GM03348 (cell line): ENCODE measurements around the gene ECI1.

Source experiments
- DNase-seq: peaks from one replicate; pipeline ENCODE4 v3.0.0; 2012; ENCODE audit warnings: low spot score

The ECI1 gene

DNA sequence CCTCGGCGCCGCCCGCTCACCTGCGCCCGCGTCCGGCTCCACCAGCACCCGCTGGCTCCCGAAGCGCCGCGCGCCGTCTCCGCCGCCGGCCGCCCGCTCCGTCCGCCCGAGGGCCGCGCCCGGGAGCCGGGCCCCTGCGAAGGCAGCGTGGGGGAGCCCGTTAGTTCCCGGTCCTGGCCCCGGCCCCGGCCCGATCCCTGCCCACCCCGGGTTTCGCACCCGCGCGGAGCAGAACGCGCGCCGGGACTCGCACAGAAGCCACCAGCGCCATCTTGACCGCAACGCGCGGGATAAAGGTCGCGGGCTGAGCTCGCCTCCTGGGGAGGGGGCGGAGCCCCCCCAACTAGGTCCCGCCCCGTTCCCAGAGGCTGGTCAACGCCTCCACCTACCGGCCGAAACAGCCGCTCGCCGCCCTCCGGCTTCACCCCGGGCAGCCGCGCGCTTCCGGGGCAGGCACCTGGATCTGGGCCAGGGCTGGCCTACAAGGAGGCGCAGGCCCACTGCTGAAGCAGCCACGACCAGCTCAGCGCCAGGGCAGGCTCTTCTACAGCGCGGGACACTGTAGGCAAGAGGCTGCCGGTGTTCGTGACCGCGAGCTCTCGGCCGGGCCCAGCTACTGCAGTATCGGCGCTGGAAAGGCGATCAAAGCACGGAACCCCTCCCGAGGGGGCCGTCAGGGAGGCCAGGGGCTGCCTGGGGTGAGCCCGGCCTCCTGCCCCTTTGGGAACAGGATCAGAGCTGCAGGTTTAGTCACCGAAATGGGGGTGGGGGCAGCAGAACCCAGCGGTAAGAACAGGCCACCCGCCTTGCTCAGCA lies at the start of gene ECI1:
Gene ECI1 (minus strand): TSS at position 292 of the 816 bp plus-strand sequence. CDS start 21 bp downstream, at position 271.
- peak; percentile 100 for DNase-seq

DNA sequence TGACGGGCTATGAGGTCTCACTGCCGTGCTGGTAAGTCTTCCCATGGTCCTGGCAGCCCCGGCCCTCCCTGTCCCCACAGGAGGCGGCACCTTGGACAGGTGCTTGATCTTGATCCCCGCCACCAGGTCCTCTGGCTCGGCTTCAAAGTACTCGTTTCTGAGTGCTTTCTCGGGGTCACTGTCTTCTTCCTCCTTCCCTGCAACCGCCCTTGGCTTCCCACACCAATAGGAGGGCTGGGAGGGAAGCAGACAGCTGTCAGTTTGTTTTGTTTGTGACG lies 48.5 kb upstream of the ECI1 start:
- no peak for DNase-seq

DNA sequence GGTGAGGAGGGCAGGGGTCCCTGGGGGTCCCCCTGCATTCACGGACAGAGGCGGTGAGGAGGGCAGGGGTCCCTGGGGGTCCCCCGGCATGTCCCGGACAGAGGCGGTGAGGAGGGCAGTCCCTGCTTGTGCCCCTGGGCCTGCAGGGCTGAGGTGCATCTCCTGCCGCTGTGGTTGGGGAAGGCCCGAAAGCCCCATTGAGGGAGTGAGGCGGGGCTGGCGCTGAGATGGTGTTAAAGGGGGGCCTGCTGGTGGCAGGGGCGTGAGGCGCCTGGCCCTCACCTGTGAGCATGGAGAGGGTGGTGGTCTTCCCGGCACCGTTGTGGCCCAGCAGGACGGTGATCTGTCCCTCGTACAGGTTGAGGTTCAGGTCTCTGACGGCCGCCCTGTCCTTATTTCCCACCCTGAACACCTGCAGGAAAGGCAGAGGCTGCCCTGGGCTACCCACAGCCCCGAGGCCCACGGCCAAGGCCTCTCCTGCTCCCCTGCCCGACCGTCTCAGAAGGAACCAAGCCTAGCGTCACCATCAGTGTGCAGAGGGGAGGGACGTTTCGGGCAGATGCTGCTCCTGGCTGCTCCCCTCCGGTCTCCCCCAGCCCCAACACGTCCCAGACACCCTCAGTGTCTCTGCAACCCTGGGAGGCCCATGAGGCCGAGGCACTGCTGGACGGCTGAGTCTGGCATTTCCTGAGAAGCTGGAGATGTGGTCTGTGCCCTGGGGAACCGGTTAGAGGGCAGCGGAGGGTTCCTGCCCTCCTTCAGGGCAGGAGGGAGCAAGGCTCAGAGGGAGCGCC lies 47.9 kb upstream of the ECI1 start:
- DNase-seq: no peak

- DNase-seq: no peak
Measured at GRCh38 chr16:2298621-2299020, 47.2 kb upstream of the ECI1 start.

DNA sequence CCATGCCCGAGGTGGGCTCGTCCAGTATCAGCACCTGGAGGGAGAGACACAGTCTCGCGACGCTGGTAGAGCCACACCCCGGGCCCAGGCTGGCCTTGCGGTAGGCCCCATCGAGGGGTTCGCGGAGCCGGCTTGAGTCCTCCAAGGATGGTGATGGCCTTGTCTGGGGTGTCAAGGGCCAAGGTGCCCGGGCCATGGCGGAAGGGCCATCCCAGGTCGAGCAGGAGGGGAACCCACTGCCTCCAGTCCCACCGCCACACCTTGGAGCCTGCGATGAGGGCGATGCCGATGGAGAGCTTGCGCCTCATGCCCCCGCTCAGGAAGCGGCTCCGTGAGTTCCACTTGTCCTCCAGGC lies 46.1 kb upstream of the ECI1 start:
- no peak for DNase-seq

GRCh38 chr16:2296661-2297505 lies 45.5 kb upstream of the ECI1 start:
- DNase-seq: peak; percentile 81

DNA sequence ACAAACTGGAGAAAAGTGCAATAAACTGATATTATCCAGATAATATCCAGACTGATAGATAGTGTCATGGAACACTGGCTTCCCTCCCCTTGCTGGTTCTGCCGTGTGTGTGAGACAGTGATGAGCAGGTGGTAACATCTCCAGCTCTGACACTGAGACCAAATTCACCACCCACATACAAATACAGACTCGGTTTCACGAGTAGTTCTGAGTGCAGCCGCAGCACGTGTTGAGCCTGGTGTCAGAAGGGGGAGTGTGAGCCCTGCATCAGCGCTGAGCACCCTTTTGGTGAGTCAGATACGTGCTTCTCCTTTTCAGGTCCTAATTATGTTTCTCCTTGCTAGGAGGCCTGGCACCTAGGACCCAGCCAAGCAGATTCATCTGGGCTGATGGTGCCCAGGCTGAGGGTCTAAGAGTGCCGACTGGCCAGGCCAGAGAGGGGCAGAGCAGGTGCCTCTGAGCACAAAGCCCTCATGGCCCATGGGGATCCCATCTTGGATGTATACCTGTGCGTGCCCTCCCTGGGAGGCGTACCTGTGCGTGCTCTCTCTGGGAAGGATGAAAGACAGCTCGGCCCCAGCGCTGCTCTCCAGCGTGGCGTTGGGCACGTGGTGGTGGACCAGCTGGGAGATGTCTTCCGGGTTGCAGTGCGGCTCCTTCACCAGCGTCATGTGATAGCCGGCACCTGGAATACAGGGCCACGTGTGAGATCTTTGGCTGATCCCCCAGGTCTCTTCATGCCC lies 43.8 kb upstream of the ECI1 start:
- no peak for DNase-seq

DNA sequence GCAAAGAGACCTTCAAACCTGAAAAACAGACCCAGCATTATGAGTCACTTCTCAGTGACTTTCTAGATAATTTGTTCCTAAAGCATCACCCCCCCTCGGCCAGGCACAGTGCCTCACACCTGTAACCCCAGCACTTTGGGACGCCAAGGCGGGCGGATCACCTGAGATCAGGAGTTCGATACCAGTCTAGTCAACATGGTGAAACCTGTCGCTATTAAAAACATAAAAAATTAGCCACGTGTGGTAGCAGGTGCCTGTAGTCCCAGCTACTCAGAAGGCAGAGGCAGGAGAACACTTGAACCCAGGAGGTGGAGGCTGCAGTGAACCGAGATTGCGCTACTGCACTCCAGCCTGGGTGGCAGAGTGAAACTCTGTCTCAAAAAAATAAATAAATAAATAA lies 40.8 kb upstream of the ECI1 start:
- no peak for DNase-seq

- DNase-seq: no peak
Measured at GRCh38 chr16:2289282-2289681, 37.9 kb upstream of the ECI1 start.

GRCh38 chr16:2288726-2289125 lies 37.3 kb upstream of the ECI1 start:
- DNase-seq: no peak

DNA sequence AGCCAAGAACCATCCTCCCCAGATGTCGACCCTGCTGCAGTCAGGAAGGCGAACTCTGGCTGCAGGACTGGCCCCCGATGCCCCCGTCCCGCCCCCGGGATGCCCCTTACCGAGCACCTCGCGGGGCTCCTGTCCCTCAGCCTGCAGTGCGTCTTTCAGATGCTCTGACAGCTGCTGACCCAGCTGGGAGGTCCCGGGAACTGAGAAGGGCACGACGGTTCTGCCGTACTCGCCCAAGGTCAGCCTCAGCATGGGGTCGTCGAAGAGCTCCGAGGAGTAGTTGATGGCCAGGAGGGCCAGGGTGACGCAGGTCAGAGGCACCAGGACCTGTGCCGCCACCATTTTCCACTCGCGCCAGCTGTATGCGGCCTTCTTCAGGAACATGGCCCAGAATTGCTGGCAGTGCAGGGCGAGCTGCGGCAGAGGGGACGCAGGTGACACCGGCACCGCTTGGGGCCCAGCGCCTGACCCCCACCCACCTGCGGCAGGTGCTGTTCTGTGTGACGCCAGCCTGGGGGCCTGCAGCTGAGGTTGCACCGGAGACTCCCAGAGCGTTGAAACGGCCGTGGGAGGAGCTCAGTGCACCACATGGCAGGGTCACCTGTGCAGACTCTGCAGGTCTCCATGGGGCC lies 36.6 kb upstream of the ECI1 start:
- DNase-seq: no peak

DNA sequence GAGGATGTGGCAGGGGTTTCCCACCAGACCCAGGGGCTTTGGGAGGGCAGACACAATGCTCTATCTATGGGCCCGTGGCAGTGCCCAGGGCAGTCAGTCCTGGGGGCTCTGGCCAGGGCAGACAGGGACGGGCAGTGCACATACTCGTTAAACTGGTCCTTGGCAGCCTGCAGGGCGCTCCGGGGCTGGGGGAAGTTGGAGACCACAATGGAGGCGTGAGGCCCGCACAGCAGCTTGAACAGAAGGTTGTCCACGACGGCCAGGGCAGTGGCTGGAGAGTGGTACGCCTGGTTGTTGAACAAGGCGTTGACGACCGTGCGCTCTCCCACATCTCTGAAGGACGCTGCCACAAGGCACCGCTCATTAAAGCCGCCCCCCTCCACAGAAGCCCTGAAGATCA lies 35.2 kb upstream of the ECI1 start:
- DNase-seq: no peak

GRCh38 chr16:2285731-2286191 lies 34.4 kb upstream of the ECI1 start:
- DNase-seq: peak; percentile 45

GRCh38 chr16:2284797-2285576 lies 33.6 kb upstream of the ECI1 start:
- no peak for DNase-seq

- no peak for DNase-seq
Measured at GRCh38 chr16:2284001-2284770, 32.8 kb upstream of the ECI1 start.

- no peak for DNase-seq
Measured at GRCh38 chr16:2282866-2283555, 31.6 kb upstream of the ECI1 start.

GRCh38 chr16:2282262-2282661 lies 30.9 kb upstream of the ECI1 start:
- DNase-seq: no peak

DNA sequence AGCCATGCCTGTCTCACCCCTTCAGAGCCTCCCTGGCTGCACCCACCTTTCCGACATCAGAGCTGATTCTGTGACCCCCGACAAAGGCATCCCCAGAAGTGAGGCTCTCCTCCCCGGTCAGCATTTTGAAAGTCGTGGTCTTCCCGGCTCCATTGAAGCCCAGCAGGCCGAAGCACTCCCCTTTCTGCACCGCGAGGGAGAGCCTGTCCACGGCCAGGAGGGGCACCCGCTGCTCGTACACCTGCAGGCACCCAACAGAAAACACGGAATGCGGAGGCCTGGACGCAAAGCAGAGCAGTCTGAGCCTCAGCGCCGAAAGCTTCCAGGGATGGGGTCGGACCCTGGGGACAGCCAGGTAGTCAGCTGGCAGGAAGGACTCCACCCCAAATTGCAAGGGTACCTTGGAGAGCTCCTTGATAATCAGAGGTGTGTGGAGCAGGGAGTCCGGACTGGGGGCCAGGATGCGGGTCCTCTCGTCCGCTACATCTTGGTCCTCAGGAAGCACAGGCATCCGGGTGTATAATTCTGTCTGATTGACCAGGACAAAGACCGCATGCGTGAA lies 29.7 kb upstream of the ECI1 start:
- DNase-seq: no peak

GRCh38 chr16:2280461-2280860 lies 29.1 kb upstream of the ECI1 start:
- no peak for DNase-seq
